ENCODE data around the gene EFHD1. TPM values are rescaled to one million over a fixed set of nuclear protein-coding genes. Genes with fewer than 3 reads are reported as not detected.

The EFHD1 gene
- total RNA-seq, 1 experiment from 2014 or later, result 73.5 TPM

GRCh38 chr2:232609607-232610006, 23.8 kb upstream of the EFHD1 start:
- BruUV-seq (replicated peaks), result no TSS peak
- ChIA-PET POLR2A (no interaction called here), CTCF (interaction anchor here (0.5 kb wide), 1 partner anchor 53 kb away, joined by 3 read pairs; no protein-coding TSS in a partner anchor)
- Histone ChIP-seq H3K4me1 (ENCODE audit: control insufficient read depth, insufficient read depth, low read length) (peaks cover 22% of the 10 kb centered on the region), H3K27ac (ENCODE audit: low read length) (peak overlapping the region; percentile 45), H3K9me3 (ENCODE audit: control insufficient read depth, insufficient read depth, low read depth, low read length) (no peaks in the 10 kb centered on the region), H3K4me3 (ENCODE audit: low read depth in 2 of 2, low read length in 2 of 2) (no peak overlapping the region), H3K36me3 (ENCODE audit: control insufficient read depth, insufficient read depth, low read length) (no peaks in the 10 kb centered on the region), H3K27me3 (ENCODE audit: control insufficient read depth, insufficient read depth, low read length) (no peaks in the 10 kb centered on the region)
- no peak for ATAC-seq
- DNase-seq (ENCODE audit: low read depth, low spot score), result no peak
- TF ChIP-seq, protein P1, sequence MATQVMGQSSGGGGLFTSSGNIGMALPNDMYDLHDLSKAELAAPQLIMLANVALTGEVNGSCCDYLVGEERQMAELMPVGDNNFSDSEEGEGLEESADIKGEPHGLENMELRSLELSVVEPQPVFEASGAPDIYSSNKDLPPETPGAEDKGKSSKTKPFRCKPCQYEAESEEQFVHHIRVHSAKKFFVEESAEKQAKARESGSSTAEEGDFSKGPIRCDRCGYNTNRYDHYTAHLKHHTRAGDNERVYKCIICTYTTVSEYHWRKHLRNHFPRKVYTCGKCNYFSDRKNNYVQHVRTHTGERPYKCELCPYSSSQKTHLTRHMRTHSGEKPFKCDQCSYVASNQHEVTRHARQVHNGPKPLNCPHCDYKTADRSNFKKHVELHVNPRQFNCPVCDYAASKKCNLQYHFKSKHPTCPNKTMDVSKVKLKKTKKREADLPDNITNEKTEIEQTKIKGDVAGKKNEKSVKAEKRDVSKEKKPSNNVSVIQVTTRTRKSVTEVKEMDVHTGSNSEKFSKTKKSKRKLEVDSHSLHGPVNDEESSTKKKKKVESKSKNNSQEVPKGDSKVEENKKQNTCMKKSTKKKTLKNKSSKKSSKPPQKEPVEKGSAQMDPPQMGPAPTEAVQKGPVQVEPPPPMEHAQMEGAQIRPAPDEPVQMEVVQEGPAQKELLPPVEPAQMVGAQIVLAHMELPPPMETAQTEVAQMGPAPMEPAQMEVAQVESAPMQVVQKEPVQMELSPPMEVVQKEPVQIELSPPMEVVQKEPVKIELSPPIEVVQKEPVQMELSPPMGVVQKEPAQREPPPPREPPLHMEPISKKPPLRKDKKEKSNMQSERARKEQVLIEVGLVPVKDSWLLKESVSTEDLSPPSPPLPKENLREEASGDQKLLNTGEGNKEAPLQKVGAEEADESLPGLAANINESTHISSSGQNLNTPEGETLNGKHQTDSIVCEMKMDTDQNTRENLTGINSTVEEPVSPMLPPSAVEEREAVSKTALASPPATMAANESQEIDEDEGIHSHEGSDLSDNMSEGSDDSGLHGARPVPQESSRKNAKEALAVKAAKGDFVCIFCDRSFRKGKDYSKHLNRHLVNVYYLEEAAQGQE (IDR thresholded peaks at IDR 0.05; ENCODE audit: insufficient read depth in 1 of 2, low read depth in 2 of 2, low read length in 1 of 2), result no peak
- TF ChIP-seq TCF7L2 (IDR thresholded peaks at IDR 0.05; ENCODE audit: low read depth, low read length), result no peak
- no peak for TF ChIP-seq CTCF (IDR thresholded peaks at IDR 0.05)
- no peak for TF ChIP-seq POLR2AphosphoS5 (IDR thresholded peaks at IDR 0.05; ENCODE audit: low read depth, low read length)
- TF ChIP-seq SIN3A (IDR thresholded peaks at IDR 0.05; ENCODE audit: borderline replicate concordance, insufficient read depth, low read depth, low read length), result no peak
- intact Hi-C loops (cut with micrococcal nuclease; ENCODE audit: unreplicated experiment) (no loop called here), in situ Hi-C loops (cut with HindIII; ENCODE audit: low pct_unique_long_range_greater_than_20kb, low sequenced_read_pairs) (no loop called here)

DNA sequence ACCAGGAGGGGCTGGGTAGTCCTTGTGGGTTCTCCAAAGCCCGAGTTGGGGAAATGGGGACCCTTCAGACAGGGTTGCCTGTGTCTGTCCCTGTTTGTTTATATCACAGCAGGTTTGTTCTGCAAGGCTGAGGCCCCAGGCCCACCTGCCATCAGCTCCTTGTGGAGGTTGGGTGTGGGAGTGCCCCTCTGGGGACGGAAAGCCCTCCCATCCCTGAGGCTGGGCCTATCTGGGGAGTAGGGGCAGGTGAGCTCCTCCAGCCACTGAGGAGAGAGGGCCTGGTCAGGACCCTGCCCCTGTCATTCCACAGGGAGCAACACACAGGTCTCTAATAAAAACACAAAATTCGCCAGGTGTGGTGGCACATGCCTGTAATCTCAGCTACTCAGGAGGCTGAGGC, 23.3 kb upstream of the EFHD1 start:
- ChIA-PET CTCF (no interaction called here), POLR2A (no interaction called here)
- peak overlapping the region; percentile 45; the same call in 1 of the 2 replicates for H3K27ac ChIP-seq (ENCODE audit: low read length)
- intact Hi-C loops (cut with micrococcal nuclease; ENCODE audit: unreplicated experiment), result no loop called here
- H3K36me3 ChIP-seq (ENCODE audit: control insufficient read depth, insufficient read depth, low read length), result no peaks in the 10 kb centered on the region
- in situ Hi-C loops (cut with HindIII; ENCODE audit: low pct_unique_long_range_greater_than_20kb, low sequenced_read_pairs), result no loop called here
- no peaks in the 10 kb centered on the region for H3K27me3 ChIP-seq (ENCODE audit: control insufficient read depth, insufficient read depth, low read length)
- H3K4me1 ChIP-seq (ENCODE audit: control insufficient read depth, insufficient read depth, low read length), result peaks cover 24% of the 10 kb centered on the region
- TF ChIP-seq POLR2AphosphoS5 (IDR thresholded peaks at IDR 0.05; ENCODE audit: low read depth, low read length), result no peak
- no peak for TF ChIP-seq SIN3A (IDR thresholded peaks at IDR 0.05; ENCODE audit: borderline replicate concordance, insufficient read depth, low read depth, low read length)
- H3K9me3 ChIP-seq (ENCODE audit: control insufficient read depth, insufficient read depth, low read depth, low read length), result no peaks in the 10 kb centered on the region
- DNase-seq (ENCODE audit: low read depth, low spot score) (no peak), ATAC-seq (no peak)
- BruUV-seq (replicated peaks), result no TSS peak
- H3K4me3 ChIP-seq (ENCODE audit: low read depth in 2 of 2, low read length in 2 of 2), result no peak overlapping the region

DNA sequence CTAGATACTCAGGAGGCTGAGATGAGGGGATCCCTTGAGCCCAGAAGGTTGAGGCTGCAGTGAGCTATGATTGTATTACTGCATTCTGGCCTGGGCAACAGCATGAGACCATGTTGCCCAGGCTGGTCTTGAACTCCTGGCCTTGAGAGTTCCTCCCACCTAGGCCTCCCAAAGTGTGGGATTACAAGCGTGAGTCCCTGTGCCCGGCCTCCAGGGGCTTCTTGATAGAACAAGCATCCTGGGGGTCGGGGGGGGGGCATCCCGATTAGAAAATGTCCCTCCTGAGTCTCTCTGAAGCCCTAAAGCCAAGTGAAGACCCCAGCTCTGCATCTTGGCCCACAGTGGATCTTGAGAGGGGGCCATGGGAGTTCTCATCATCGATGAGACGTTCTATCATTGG, 22.3 kb upstream of the EFHD1 start:
- POLR2A ChIA-PET, result no interaction called here
- in situ Hi-C loops (cut with HindIII; ENCODE audit: low pct_unique_long_range_greater_than_20kb, low sequenced_read_pairs), result no loop called here
- no peak for ATAC-seq
- TF ChIP-seq CTCF (IDR thresholded peaks at IDR 0.05) (no peak), SIN3A (IDR thresholded peaks at IDR 0.05; ENCODE audit: borderline replicate concordance, insufficient read depth, low read depth, low read length) (no peak), POLR2AphosphoS5 (IDR thresholded peaks at IDR 0.05; ENCODE audit: low read depth, low read length) (no peak), TCF7L2 (IDR thresholded peaks at IDR 0.05; ENCODE audit: low read depth, low read length) (no peak)
- TF ChIP-seq, protein P1 (IDR thresholded peaks at IDR 0.05; ENCODE audit: insufficient read depth in 1 of 2, low read depth in 2 of 2, low read length in 1 of 2), result no peak
- H3K27ac ChIP-seq (ENCODE audit: low read length), result peak overlapping the region; percentile 70
- no peaks in the 10 kb centered on the region for H3K36me3 ChIP-seq (ENCODE audit: control insufficient read depth, insufficient read depth, low read length)
- CTCF ChIA-PET, result interaction anchor here (0.5 to 1.0 kb wide), 5 partner anchors 14 to 786 kb away, joined by 3 to 4 read pairs (median 4); no protein-coding TSS in a partner anchor
- H3K9me3 ChIP-seq (ENCODE audit: control insufficient read depth, insufficient read depth, low read depth, low read length), result no peaks in the 10 kb centered on the region
- intact Hi-C loops (cut with micrococcal nuclease; ENCODE audit: unreplicated experiment), result no loop called here
- no TSS peak for BruUV-seq (replicated peaks)
- H3K27me3 ChIP-seq (ENCODE audit: control insufficient read depth, insufficient read depth, low read length), result no peaks in the 10 kb centered on the region
- no peak overlapping the region for H3K4me3 ChIP-seq (ENCODE audit: low read depth in 2 of 2, low read length in 2 of 2)
- no peak for DNase-seq (ENCODE audit: low read depth, low spot score)
- peaks cover 28% of the 10 kb centered on the region for H3K4me1 ChIP-seq (ENCODE audit: control insufficient read depth, insufficient read depth, low read length)

Measured in Panc1 (cell line).